Measurements from ENCODE around the gene MCTP1.

MCTP1 gene

DNA sequence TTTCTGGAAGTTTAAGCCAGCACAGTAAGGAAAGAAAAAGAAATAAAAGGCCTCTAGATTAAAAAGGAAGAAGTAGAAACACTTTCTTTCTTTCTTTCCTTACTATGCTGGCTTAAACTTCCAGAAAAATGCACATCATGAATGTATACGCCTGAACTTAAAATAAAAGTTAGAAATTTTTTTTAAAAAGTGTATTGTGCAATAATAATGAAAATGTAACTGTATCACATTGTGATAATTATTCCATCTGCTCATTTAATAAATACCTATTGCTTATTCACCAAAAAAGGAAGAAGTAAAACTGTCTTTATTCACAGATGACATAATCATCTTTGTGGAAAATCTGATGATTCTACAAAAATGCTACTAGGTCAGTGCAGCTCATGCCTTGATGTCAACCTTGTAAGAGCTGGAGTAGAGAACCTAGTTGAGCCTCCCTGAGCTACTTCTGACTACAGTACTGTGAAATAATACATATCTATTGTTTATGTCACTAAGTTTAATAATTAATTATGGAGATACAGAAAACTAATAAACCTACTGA, 49.4 kb downstream of the MCTP1 start:
- Histone ChIP-seq H3K27me3 (ENCODE audit: control insufficient read depth, insufficient read depth, low read length) (no peaks in the 10 kb centered on the region), H2AFZ (no peak overlapping the region), H3K36me3 (ENCODE audit: control insufficient read depth, insufficient read depth, low read length) (no peaks in the 10 kb centered on the region), H3K27ac (no peak overlapping the region), H3K4me1 (no peaks in the 10 kb centered on the region), H3K4me3 (ENCODE audit: low read depth, low read length) (no peak overlapping the region), H3K4me2 (ENCODE audit: low read length) (no peak overlapping the region), H3K9ac (no peak overlapping the region), H3K79me2 (no peaks in the 10 kb centered on the region), H3K9me3 (ENCODE audit: control insufficient read depth, low read length) (no peaks in the 10 kb centered on the region)
- TF ChIP-seq, protein P1, sequence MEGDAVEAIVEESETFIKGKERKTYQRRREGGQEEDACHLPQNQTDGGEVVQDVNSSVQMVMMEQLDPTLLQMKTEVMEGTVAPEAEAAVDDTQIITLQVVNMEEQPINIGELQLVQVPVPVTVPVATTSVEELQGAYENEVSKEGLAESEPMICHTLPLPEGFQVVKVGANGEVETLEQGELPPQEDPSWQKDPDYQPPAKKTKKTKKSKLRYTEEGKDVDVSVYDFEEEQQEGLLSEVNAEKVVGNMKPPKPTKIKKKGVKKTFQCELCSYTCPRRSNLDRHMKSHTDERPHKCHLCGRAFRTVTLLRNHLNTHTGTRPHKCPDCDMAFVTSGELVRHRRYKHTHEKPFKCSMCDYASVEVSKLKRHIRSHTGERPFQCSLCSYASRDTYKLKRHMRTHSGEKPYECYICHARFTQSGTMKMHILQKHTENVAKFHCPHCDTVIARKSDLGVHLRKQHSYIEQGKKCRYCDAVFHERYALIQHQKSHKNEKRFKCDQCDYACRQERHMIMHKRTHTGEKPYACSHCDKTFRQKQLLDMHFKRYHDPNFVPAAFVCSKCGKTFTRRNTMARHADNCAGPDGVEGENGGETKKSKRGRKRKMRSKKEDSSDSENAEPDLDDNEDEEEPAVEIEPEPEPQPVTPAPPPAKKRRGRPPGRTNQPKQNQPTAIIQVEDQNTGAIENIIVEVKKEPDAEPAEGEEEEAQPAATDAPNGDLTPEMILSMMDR (IDR thresholded peaks at IDR 0.05), result no peak

DNA sequence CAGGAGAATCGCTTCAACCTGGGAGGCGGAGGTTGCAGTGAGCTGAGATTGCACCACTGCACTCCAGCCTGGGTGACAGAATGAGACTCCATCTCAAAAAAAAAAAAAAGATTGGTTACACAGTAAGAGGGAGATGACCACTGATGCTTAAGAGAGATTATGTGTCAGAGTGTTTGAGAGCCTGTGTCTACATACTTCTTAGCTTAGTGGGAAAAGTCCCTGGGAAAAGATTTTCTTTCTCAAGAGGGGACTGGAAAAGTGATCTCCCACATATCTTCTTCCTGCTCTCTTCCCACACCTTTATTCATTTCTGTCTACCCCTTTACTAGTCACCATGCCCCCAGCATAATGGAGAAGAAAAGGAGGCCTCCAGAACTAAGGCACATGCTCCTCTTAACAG, 55.2 kb downstream of the MCTP1 start:
- H2AFZ ChIP-seq, result no peak overlapping the region
- H3K9ac ChIP-seq, result no peak overlapping the region
- no peaks in the 10 kb centered on the region for H3K36me3 ChIP-seq (ENCODE audit: control insufficient read depth, insufficient read depth, low read length)
- TF ChIP-seq, protein P1 (IDR thresholded peaks at IDR 0.05), result no peak
- H3K27me3 ChIP-seq (ENCODE audit: control insufficient read depth, insufficient read depth, low read length), result no peaks in the 10 kb centered on the region
- H3K9me3 ChIP-seq (ENCODE audit: control insufficient read depth, low read length), result no peaks in the 10 kb centered on the region
- no peak overlapping the region for H3K4me3 ChIP-seq (ENCODE audit: low read depth, low read length)
- no peak overlapping the region for H3K4me2 ChIP-seq (ENCODE audit: low read length)
- no peak overlapping the region for H3K27ac ChIP-seq
- no peaks in the 10 kb centered on the region for H3K79me2 ChIP-seq
- no peaks in the 10 kb centered on the region for H3K4me1 ChIP-seq

DNA sequence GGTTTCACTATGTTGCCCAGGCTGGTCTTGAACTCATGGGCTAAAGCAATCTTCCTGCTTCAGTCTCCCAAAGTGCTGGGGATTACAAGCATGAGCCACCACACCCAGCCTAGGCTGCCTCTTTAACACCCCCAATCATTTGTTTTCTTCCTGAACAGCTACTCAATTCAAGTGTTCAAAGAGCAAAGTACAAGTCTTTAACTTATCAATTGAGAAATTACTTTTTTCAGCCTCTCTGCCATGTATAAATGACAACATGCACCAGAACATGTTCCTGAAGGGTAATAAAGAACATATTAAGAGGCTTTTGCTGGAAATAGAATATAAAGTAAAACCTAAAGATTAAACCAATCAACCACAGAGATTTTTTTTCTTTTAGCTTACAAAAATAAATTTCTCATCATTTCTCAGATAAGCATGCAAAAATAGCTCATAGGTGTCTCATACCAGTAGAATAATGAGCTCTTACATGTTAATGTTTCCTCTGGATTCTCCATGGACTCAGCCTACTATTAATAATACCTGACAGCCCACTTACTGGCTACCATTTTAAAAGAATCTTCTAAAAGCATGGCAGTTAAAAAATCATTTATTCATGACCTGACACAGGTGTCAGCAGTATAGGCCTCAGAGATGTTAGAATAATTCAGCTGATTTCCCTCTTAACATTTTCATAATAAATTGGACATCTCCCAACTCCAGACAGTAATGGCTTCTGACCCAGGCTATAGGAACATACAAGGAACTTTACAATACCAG, 60.0 kb downstream of the MCTP1 start:
- Histone ChIP-seq H3K27ac (no peak overlapping the region), H3K9ac (no peak overlapping the region), H3K4me3 (ENCODE audit: low read depth, low read length) (no peak overlapping the region), H3K27me3 (ENCODE audit: control insufficient read depth, insufficient read depth, low read length) (no peaks in the 10 kb centered on the region), H3K9me3 (ENCODE audit: control insufficient read depth, low read length) (no peaks in the 10 kb centered on the region), H3K36me3 (ENCODE audit: control insufficient read depth, insufficient read depth, low read length) (no peaks in the 10 kb centered on the region), H3K4me1 (no peaks in the 10 kb centered on the region), H3K79me2 (no peaks in the 10 kb centered on the region), H2AFZ (no peak overlapping the region), H3K4me2 (ENCODE audit: low read length) (no peak overlapping the region)
- TF ChIP-seq, protein P1 (IDR thresholded peaks at IDR 0.05), result no peak

- Histone ChIP-seq H3K27me3 (ENCODE audit: control insufficient read depth, insufficient read depth, low read length) (no peaks in the 10 kb centered on the region), H3K27ac (no peak overlapping the region), H3K9ac (no peak overlapping the region), H3K9me3 (ENCODE audit: control insufficient read depth, low read length) (no peaks in the 10 kb centered on the region), H3K4me3 (ENCODE audit: low read depth, low read length) (no peak overlapping the region), H3K36me3 (ENCODE audit: control insufficient read depth, insufficient read depth, low read length) (no peaks in the 10 kb centered on the region), H3K4me2 (ENCODE audit: low read length) (no peak overlapping the region), H3K4me1 (no peaks in the 10 kb centered on the region), H2AFZ (no peak overlapping the region), H3K79me2 (no peaks in the 10 kb centered on the region)
- TF ChIP-seq, protein P1 (IDR thresholded peaks at IDR 0.05), result no peak
Observed at GRCh38 chr5:95223566-95224258, 61.2 kb downstream of the MCTP1 start.

Measured in parathyroid adenoma (tissue), 2 donors.